ENCODE measurements around the gene SLMAP. TPM values are rescaled to one million over a fixed set of nuclear protein-coding genes. Genes with fewer than 3 reads are reported as not detected.

Gene SLMAP
- total and polyA plus RNA-seq, 2 of the 13 experiments (the other 11 are each of a cell fraction or from before 2014, with no cell fraction given): 24.0 to 48.3 TPM

DNA sequence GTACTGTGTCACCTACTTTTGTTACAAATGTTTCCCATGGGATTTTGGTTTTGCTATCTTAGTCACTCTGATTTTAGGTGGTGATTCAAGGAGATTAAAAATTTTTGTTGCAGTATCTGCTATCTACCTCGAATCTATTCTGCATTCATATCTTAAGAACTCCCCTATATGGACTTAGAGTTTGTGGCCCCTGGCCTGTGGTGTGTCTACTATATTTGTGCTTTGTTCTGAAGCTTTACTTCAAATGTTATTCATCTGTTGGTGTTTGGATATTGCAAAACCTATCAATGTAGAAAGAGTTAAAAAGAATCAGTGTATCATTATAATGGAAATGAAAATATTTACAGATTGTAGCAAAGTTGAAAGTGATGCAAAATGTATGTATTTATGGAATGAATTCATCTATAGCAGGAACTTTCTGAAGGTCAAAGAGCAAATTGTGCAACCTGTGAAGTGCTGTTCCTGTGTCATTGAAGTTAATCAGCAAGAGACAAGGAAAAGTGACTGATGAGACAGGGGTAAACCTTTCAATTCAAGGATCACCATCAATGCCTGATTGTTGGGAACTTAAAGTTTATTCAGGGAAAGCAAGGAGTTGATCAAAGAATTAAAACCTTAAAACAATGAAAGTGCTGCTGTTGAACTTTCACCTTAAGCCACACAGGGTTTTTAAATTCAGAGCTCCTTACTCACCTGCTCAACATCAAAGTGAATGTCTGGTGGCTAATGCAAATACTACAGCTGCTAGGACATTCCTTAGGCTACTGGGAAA lies 71.0 kb downstream of the SLMAP start (continued):
- no peak for TF ChIP-seq ZNF740 (CRISPR knock-in tag; IDR thresholded peaks at IDR 0.05)
- TF ChIP-seq NFE2L1 (CRISPR knock-in tag; IDR thresholded peaks at IDR 0.05; ENCODE audit: borderline replicate concordance): no peak
- TF ChIP-seq EEA1 (CRISPR knock-in tag; IDR thresholded peaks at IDR 0.05; ENCODE audit: borderline replicate concordance): no peak
- TF ChIP-seq FIP1L1 (IDR thresholded peaks at IDR 0.05; ENCODE audit: borderline replicate concordance, insufficient read depth, low read depth, low read length): no peak
- TF ChIP-seq SCMH1 (CRISPR knock-in tag; IDR thresholded peaks at IDR 0.05; ENCODE audit: borderline replicate concordance): no peak
- TF ChIP-seq ZNF709 (CRISPR knock-in tag; IDR thresholded peaks at IDR 0.05): no peak
- TF ChIP-seq HOXA7 (CRISPR knock-in tag; IDR thresholded peaks at IDR 0.05): no peak
- no peak for TF ChIP-seq ATF1 (CRISPR knock-in tag; IDR thresholded peaks at IDR 0.05)
- TF ChIP-seq NFE2 (CRISPR knock-in tag; IDR thresholded peaks at IDR 0.05): no peak
- no peak for TF ChIP-seq ZIK1 (CRISPR knock-in tag; IDR thresholded peaks at IDR 0.05; ENCODE audit: borderline replicate concordance, low read depth)
- TF ChIP-seq SP1 (IDR thresholded peaks at IDR 0.05): no peak
- no peak for TF ChIP-seq SP1 (CRISPR knock-in tag; IDR thresholded peaks at IDR 0.05)
- TF ChIP-seq MLX (CRISPR knock-in tag; IDR thresholded peaks at IDR 0.05): no peak
- no peak for TF ChIP-seq PCBP2 (optimal IDR thresholded peaks at IDR 0.05; ENCODE audit: low read depth, low read length, poor library complexity, severe bottlenecking)
- 0 out of 2 replicates have a peak, but pooled peaks have one; percentile 14 for TF ChIP-seq ZNF205 (CRISPR knock-in tag; IDR thresholded peaks at IDR 0.05)
- TF ChIP-seq ZFP41 (CRISPR knock-in tag; IDR thresholded peaks at IDR 0.05; ENCODE audit: borderline replicate concordance): no peak
- TF ChIP-seq HNRNPLL (IDR thresholded peaks at IDR 0.05; ENCODE audit: low read depth, low read length, poor library complexity, severe bottlenecking): no peak
- no peak for TF ChIP-seq RAD51 (IDR thresholded peaks at IDR 0.05; ENCODE audit: borderline replicate concordance)
- no peak for TF ChIP-seq RBM22 (optimal IDR thresholded peaks at IDR 0.05; ENCODE audit: low read length)
- TF ChIP-seq RARA (CRISPR knock-in tag; IDR thresholded peaks at IDR 0.05): peak; percentile 61
- peak; percentile 93 for TF ChIP-seq TCF7 (IDR thresholded peaks at IDR 0.05; ENCODE audit: low read depth)
- TF ChIP-seq MBNL3 (CRISPR knock-in tag; conservative IDR thresholded peaks at IDR 0.05): no peak
- no peak for TF ChIP-seq REL (CRISPR knock-in tag; conservative IDR thresholded peaks at IDR 0.05)
- TF ChIP-seq MIXL1 (CRISPR knock-in tag; IDR thresholded peaks at IDR 0.05): peak; percentile 65; the same call in 1 of the 2 replicates
- no peak for TF ChIP-seq CAMTA2 (CRISPR knock-in tag; IDR thresholded peaks at IDR 0.05; ENCODE audit: borderline replicate concordance)
- TF ChIP-seq IKZF1 (IDR thresholded peaks at IDR 0.05): no peak
- no peak for TF ChIP-seq ATF3 (CRISPR knock-in tag; IDR thresholded peaks at IDR 0.05)
- TF ChIP-seq ZNF570 (CRISPR knock-in tag; IDR thresholded peaks at IDR 0.05; ENCODE audit: borderline replicate concordance): no peak
- TF ChIP-seq PAX8 (CRISPR knock-in tag; IDR thresholded peaks at IDR 0.05; ENCODE audit: borderline replicate concordance): no peak
- TF ChIP-seq PCBP1 (IDR thresholded peaks at IDR 0.05; ENCODE audit: borderline replicate concordance, low read depth, low read length): no peak
- TF ChIP-seq ZNF562 (CRISPR knock-in tag; IDR thresholded peaks at IDR 0.05; ENCODE audit: borderline replicate concordance): no peak
- TF ChIP-seq, protein P1, sequence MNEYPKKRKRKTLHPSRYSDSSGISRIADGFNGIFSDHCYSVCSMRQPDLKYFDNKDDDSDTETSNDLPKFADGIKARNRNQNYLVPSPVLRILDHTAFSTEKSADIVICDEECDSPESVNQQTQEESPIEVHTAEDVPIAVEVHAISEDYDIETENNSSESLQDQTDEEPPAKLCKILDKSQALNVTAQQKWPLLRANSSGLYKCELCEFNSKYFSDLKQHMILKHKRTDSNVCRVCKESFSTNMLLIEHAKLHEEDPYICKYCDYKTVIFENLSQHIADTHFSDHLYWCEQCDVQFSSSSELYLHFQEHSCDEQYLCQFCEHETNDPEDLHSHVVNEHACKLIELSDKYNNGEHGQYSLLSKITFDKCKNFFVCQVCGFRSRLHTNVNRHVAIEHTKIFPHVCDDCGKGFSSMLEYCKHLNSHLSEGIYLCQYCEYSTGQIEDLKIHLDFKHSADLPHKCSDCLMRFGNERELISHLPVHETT (CRISPR knock-in tag; conservative IDR thresholded peaks at IDR 0.05): no peak
